HEK293T (cell line): Measurements from ENCODE around the gene MGAT2.

Experiments
- FOXK2 ChIP-seq: fragments of 450-650 bp; IDR thresholded peaks from 2 replicates; pipeline ENCODE4 v1.6.1; 2016; ENCODE audit warnings: mild to moderate bottlenecking
- FOXM1 ChIP-seq: fragments of 450-650 bp; IDR thresholded peaks from 2 replicates; pipeline ENCODE4 v1.6.1; 2017; ENCODE audit warnings: mild to moderate bottlenecking, borderline replicate concordance

DNA sequence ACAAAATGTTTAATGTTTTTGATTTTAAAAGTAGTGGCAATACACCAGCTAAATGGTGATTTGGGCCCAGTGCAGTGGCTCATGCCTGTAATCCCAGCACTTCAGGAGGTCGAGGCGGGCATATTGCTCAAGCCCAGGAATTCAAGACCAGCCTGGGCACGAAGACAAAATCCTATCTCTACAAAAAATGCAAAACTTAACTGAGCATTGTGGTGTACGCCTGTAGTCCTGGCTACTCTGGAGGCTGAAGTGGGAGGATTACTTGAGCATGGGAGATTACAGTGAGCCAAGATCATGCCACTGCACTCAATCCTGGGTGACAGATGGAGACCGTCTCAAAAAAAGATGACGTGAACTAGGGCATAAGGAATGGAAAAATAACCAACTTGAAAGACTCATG is 4.8 kb upstream of the MGAT2 start:
- no peak for TF ChIP-seq FOXM1
- TF ChIP-seq FOXK2 = no peak
